Body of pancreas (tissue), 4 donors: ENCODE data around the gene MYO18B. TPM values are rescaled to one million over a fixed set of nuclear protein-coding genes. Genes with fewer than 3 reads are reported as not detected.

Source experiments
- ATAC-seq: fragments of 150-250 bp; one replicate; pipeline ENCODE4 v1.9.1; 2016
- DNase-seq, 4 donors: peaks; one replicate each; pipeline ENCODE4 v3.0.0-alpha.2; 2019
- H3K27ac ChIP-seq, 4 donors: fragments of 200-600 bp; sonication (generic); 1 replicate in 3 of 4; 2 replicates in 1 of 4; pipeline versions ENCODE4 v1.5.1 to v1.6.1; 2016 to 2019; ENCODE audit warnings: mild to moderate bottlenecking in 1 of 4, mixed read lengths in 1 of 4, moderate library complexity in 1 of 4
- H3K27me3 ChIP-seq, 2 donors: fragments of 200-600 bp; sonication (generic); one replicate each; pipeline ENCODE4 v1.6.0; 2016; ENCODE audit warnings: mild to moderate bottlenecking in 1 of 2
- H3K36me3 ChIP-seq, 2 donors: fragments of 200-600 bp; sonication (generic); replicated peaks in 1 of 2; 2 replicates each; pipeline ENCODE4 v1.5.1; 2016; ENCODE audit warnings: low read depth in 2 of 2; ENCODE audit not compliant: insufficient read depth in 1 of 2
- H3K4me1 ChIP-seq: fragments of 200-600 bp; sonication (generic); one replicate; pipeline ENCODE4 v1.6.0; 2016
- H3K4me3 ChIP-seq, 2 donors: fragments of 200-600 bp; sonication (generic); 1 replicate in 1 of 2; 2 replicates in 1 of 2; pipeline ENCODE4 v1.5.1; 2016 to 2019
- H3K9me3 ChIP-seq, 3 donors: fragments of 200-600 bp; sonication (generic); 1 replicate in 2 of 3; 2 replicates in 1 of 3; pipeline ENCODE4 v1.5.1; 2016
- POLR2A ChIP-seq, 3 donors: fragments of 450-650 bp; IDR thresholded peaks; one replicate each; pipeline ENCODE4 v1.6.1; 2016; ENCODE audit warnings: antibody characterized with exemption in 3 of 3, mild to moderate bottlenecking in 2 of 3
- WGBS, 2 donors: methylation state at CpG; one replicate each; pipeline ENCODE4 v1.1.5; 2017; 5-methylcytosine and 5-hydroxymethylcytosine counted together
- intact Hi-C: fragments of 100-400 bp; cut with DNase I; formaldehyde crosslinking; loops from one replicate; pipeline ENCODE4 v1.15.1; 2023
- total RNA-seq, 2 donors: library from RNA; depleted of rRNA; stranded (reverse); fragments of >200 nt; gene quantifications; one replicate each; pipeline ENCODE4 v1.1.0, GENCODE V29; 2016
- TF ChIP-seq, protein P1 (sequence below), 7 experiments: fragments of 450-650 bp in 4 of 7; fragments of 200-600 bp in 3 of 7; sonication (generic) in 3 of 7; IDR thresholded peaks; one replicate each; pipeline ENCODE4 v1.5.1; 2016 to 2019; ENCODE audit warnings: antibody characterized with exemption in 7 of 7

The MYO18B gene
- total RNA-seq, 2 donors from 2014 or later, result 1.3 TPM; not detected in 1

DNA sequence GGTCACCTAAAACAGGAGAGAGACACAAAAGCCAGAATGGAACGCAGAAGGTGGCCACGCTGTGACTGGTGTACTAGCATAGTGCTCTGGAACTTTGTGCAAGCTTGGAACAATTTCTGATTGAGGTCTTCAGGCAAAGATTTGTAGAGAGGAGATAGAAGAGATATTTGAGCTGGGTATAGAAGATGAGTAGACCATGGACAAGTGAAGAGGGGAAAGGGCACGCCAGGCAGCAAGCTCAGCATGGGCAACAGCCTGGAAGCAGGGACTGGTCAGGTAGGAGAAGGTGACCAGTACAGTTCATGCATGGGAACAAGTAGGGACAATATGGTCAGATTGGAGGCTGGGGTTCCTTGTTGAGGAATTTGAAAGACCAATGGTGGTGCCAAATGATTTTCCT is 24.4 kb downstream of the MYO18B start:
- intact Hi-C loops, result loop anchor here (10.0 kb wide), 1 partner anchor 402 kb away; no protein-coding TSS in a partner anchor

DNA sequence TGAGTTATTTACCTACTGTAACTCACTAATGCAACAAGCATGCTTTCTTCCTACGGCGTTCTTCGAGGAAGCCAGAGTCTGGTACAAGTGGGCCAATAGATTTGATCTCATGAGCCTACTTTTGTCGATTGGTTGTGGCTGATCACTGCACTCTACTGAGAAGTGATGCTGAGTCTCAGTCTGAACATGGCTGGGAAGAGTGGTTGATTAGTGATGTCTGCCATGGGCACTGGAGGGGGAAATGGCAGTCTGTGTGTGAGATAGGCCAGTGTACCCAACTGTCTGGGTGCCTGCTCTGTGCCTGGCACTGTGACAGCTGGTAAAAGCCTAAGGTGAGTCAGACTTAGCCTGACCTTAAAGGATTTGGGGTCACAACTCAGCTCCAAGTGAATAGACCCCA is 28.3 kb downstream of the MYO18B start:
- Histone ChIP-seq H3K9me3 (no peaks in the 10 kb centered on the region), H3K27ac (no peak overlapping the region), H3K27me3 (no peaks in the 10 kb centered on the region), H3K36me3 (no peaks in the 10 kb centered on the region), H3K4me3 (no peak overlapping the region), H3K4me1 (no peaks in the 10 kb centered on the region)
- WGBS, 2 donors, result 72 to 83% methylated on average over 4 of the region's 4 CpGs
- DNase-seq, result no peak
- intact Hi-C loops, result loop anchor here (10.0 kb wide), 1 partner anchor 236 kb away; no protein-coding TSS in a partner anchor
- ATAC-seq, result no peak
- TF ChIP-seq, protein P1, sequence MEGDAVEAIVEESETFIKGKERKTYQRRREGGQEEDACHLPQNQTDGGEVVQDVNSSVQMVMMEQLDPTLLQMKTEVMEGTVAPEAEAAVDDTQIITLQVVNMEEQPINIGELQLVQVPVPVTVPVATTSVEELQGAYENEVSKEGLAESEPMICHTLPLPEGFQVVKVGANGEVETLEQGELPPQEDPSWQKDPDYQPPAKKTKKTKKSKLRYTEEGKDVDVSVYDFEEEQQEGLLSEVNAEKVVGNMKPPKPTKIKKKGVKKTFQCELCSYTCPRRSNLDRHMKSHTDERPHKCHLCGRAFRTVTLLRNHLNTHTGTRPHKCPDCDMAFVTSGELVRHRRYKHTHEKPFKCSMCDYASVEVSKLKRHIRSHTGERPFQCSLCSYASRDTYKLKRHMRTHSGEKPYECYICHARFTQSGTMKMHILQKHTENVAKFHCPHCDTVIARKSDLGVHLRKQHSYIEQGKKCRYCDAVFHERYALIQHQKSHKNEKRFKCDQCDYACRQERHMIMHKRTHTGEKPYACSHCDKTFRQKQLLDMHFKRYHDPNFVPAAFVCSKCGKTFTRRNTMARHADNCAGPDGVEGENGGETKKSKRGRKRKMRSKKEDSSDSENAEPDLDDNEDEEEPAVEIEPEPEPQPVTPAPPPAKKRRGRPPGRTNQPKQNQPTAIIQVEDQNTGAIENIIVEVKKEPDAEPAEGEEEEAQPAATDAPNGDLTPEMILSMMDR (IDR thresholded peaks at IDR 0.05), result no peak
- TF ChIP-seq POLR2A (IDR thresholded peaks at IDR 0.05), result no peak

More for the DNA sequence above, 24.4 kb downstream of the MYO18B start:
- Histone ChIP-seq H3K27ac (no peak overlapping the region), H3K4me3 (no peak overlapping the region), H3K4me1 (no peaks in the 10 kb centered on the region), H3K27me3 (no peaks in the 10 kb centered on the region), H3K9me3 (no peaks in the 10 kb centered on the region), H3K36me3 (no peaks in the 10 kb centered on the region)
- TF ChIP-seq, protein P1 (IDR thresholded peaks at IDR 0.05), result no peak
- TF ChIP-seq POLR2A (IDR thresholded peaks at IDR 0.05), result no peak
- DNase-seq (no peak), ATAC-seq (no peak)
- WGBS, 2 donors, result 74 to 90% methylated on average over 3 of the region's 3 CpGs

DNA sequence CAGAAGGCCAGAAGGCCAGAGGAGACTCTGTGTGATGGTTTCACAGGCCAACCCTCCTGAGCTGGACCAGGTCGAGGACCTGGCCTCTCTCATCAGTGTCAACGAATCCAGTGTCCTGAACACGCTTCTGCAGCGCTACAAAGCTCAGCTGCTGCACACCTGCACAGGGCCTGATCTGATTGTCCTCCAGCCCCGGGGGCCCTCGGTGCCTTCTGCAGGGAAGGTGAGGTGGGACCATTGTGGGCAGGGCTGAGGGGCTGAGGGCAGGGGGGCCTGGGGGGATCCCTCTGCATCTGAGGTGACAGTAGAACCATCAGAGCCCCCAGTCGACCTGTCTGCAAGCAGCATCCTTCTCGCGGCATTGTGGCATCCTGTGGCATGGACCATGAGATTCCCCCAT is 30.3 kb downstream of the MYO18B start:
- no peaks in the 10 kb centered on the region for H3K36me3 ChIP-seq
- DNase-seq (no peak), ATAC-seq (no peak)
- no peak overlapping the region for H3K27ac ChIP-seq
- TF ChIP-seq, protein P1 (IDR thresholded peaks at IDR 0.05), result no peak
- TF ChIP-seq POLR2A (IDR thresholded peaks at IDR 0.05), result no peak
- intact Hi-C loops, result loop anchor here (10.0 kb wide), 1 partner anchor 237 kb away; no protein-coding TSS in a partner anchor
- H3K4me3 ChIP-seq, result no peak overlapping the region
- H3K4me1 ChIP-seq, result no peaks in the 10 kb centered on the region
- 42 to 45% methylated on average over 5 to 9 of the region's 9 CpGs for WGBS, 2 donors
- H3K27me3 ChIP-seq, result no peaks in the 10 kb centered on the region
- no peaks in the 10 kb centered on the region for H3K9me3 ChIP-seq

DNA sequence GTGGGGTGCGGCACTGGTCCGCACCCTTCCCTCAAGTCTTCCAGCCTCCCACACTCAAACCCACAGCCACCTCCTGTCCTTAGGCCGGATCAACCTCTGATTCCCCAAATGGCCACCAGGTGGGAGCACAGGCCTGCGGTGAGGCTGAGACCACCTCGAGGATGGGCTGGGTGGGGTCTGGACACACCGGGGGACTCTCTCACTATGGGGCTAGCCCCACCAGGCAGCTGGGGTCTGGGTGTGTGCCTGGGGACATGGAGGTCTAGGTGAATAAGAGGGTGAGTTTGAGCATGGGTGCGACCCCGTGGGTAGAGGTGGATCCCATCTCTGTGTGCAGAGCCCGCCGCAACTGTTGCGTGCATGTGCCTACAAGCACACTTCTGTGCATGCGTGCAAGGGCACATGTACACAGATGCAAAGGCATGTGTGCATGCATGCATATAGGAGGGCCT is 32.6 kb downstream of the MYO18B start:
- no peak overlapping the region for H3K4me3 ChIP-seq
- no peaks in the 10 kb centered on the region for H3K27me3 ChIP-seq
- H3K27ac ChIP-seq, result no peak overlapping the region
- no peaks in the 10 kb centered on the region for H3K9me3 ChIP-seq
- TF ChIP-seq, protein P1 (IDR thresholded peaks at IDR 0.05), result peak in 3 of 7 experiments; percentile 27 to 30 (median 28)
- TF ChIP-seq POLR2A (IDR thresholded peaks at IDR 0.05), result no peak
- no peaks in the 10 kb centered on the region for H3K36me3 ChIP-seq
- no peak for DNase-seq
- H3K4me1 ChIP-seq, result no peaks in the 10 kb centered on the region
- intact Hi-C loops, result loop anchor here (5.0 to 10.0 kb wide), 2 partner anchors 240 to 322 kb away; no protein-coding TSS in a partner anchor
- 51 to 55% methylated on average over 12 of the region's 12 CpGs for WGBS, 2 donors
- ATAC-seq, result no peak

DNA sequence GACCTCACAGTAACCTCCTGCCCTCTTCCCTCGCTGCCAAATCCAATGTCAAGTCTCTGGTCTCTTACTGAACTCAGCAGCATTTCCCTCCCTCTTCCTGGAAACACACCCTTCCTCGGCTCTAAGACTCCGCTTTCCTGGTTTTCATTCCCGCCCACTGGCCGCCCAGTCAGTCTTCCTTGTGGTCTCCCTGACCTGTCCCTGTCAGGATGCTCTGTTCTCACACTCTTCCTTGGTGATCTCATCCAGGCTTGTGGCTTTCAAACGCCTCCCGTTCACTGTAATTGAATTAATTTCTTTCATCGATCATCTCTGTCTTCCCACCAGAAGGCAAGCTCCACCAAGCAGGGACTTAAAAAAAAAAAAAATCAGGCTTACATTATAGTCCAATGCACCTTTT is 33.5 kb downstream of the MYO18B start:
- intact Hi-C loops, result loop anchor here (5.0 to 10.0 kb wide), 2 partner anchors 241 to 323 kb away; no protein-coding TSS in a partner anchor
- 39 to 43% methylated on average over 8 of the region's 8 CpGs for WGBS, 2 donors
- TF ChIP-seq, protein P1 (IDR thresholded peaks at IDR 0.05), result no peak
- TF ChIP-seq POLR2A (IDR thresholded peaks at IDR 0.05), result no peak
- Histone ChIP-seq H3K27me3 (no peaks in the 10 kb centered on the region), H3K4me1 (no peaks in the 10 kb centered on the region), H3K27ac (no peak overlapping the region), H3K9me3 (no peaks in the 10 kb centered on the region), H3K36me3 (no peaks in the 10 kb centered on the region), H3K4me3 (no peak overlapping the region)
- no peak for DNase-seq
- ATAC-seq, result no peak
